Smooth muscle cell (in vitro differentiated cells): ENCODE data around the gene ABI2. TPM values are rescaled to one million over a fixed set of nuclear protein-coding genes. Genes with fewer than 3 reads are reported as not detected.

Source experiments
- DNase-seq: peaks from one replicate; lab custom pipeline; 2025; ENCODE audit not compliant: unreplicated experiment; lab: John Stamatoyannopoulos, UW
- H2AFZ ChIP-seq: fragments of 200-600 bp; sonication (generic); 2 replicates; pipeline ENCODE4 v1.6.0; 2016; ENCODE audit warnings: antibody characterized with exemption, low read depth, mild to moderate bottlenecking
- H3F3A ChIP-seq: fragments of 200-600 bp; sonication (generic); 2 replicates; pipeline ENCODE4 v1.6.0; 2017; ENCODE audit warnings: antibody characterized with exemption, low read depth
- H3K27ac ChIP-seq: fragments of 200-600 bp; sonication (generic); 2 replicates; pipeline ENCODE4 v1.5.1; 2016; ENCODE audit warnings: low read depth, mild to moderate bottlenecking
- H3K27me3 ChIP-seq: fragments of 200-600 bp; sonication (generic); 2 replicates; pipeline ENCODE4 v1.6.1; 2016; ENCODE audit warnings: low read depth, mild to moderate bottlenecking
- H3K36me3 ChIP-seq: fragments of 200-600 bp; sonication (generic); 2 replicates; pipeline ENCODE4 v1.5.1; 2016; ENCODE audit warnings: low read depth
- H3K4me1 ChIP-seq: fragments of 200-600 bp; sonication (generic); 2 replicates; pipeline ENCODE4 v1.5.1; 2016; ENCODE audit warnings: low read depth
- H3K4me2 ChIP-seq: fragments of 200-600 bp; sonication (generic); 2 replicates; pipeline ENCODE4 v1.6.0; 2016; ENCODE audit warnings: mild to moderate bottlenecking
- H3K4me3 ChIP-seq: fragments of 200-600 bp; sonication (generic); 2 replicates; pipeline ENCODE4 v1.5.1; 2016; ENCODE audit warnings: mild to moderate bottlenecking
- H3K79me2 ChIP-seq: fragments of 200-600 bp; sonication (generic); 2 replicates; pipeline ENCODE4 v1.6.0; 2016; ENCODE audit warnings: low read depth, mild to moderate bottlenecking
- H3K9ac ChIP-seq: fragments of 200-600 bp; sonication (generic); 2 replicates; pipeline ENCODE4 v1.6.0; 2016; ENCODE audit warnings: low read depth
- H3K9me3 ChIP-seq: fragments of 200-600 bp; sonication (generic); replicated peaks from 2 replicates; pipeline ENCODE4 v1.5.1; 2016; ENCODE audit warnings: low read depth
- H4K20me1 ChIP-seq: fragments of 200-600 bp; sonication (generic); 2 replicates; pipeline ENCODE4 v1.6.0; 2016; ENCODE audit warnings: low read depth
- CTCF ChIP-seq: fragments of 200-600 bp; sonication (generic); IDR thresholded peaks from 2 replicates; pipeline ENCODE4 v1.5.1; 2017; ENCODE audit warnings: borderline replicate concordance, mild to moderate bottlenecking, antibody characterized with exemption; ENCODE audit not compliant: insufficient read depth, poor library complexity, severe bottlenecking
- WGBS: methylation state at CpG from one replicate; pipeline ENCODE4 v1.1.7; 2016; ENCODE audit warnings: low lambda C conversion rate; 5-methylcytosine and 5-hydroxymethylcytosine counted together
- polyA plus RNA-seq: library from polyadenylated mRNA; unstranded; fragments of >200 nt; fragmentation: Nextera tagmentation; extraction: Ambion mirVana; gene quantifications from 2 replicates; pipeline ENCODE4 v1.2.1, GENCODE V29; 2016
- total RNA-seq: library from RNA; depleted of rRNA; stranded (reverse); fragments of >200 nt; gene quantifications from 2 replicates; pipeline ENCODE4 v1.2.3, GENCODE V29; 2014

Gene ABI2
- total and polyA plus RNA-seq, 2 experiments from 2014 or later: 25.5 to 34.2 TPM

DNA sequence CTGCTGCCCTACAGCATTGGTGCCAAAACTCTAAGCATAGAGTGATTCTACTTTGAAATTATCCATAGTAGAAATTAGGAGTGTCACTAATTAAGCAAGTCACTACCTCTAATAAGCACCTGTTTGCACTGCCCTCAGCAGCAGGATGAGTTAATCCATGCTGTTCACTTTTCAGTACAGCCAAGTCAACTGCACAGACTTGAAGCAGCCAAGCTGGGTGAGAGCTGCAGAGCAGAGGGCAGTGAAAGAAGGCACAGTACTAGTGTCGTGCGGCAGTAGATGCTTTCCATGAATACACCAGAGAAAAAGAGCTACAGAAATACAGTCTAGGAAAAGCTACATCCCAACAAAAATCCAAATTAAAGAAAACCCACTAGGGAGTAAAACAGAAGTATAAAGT is 108.3 kb downstream of the ABI2 start:
- no peak overlapping the region for H3K27ac ChIP-seq
- H3K4me2 ChIP-seq: no peak overlapping the region
- no peak overlapping the region for H2AFZ ChIP-seq
- no peak for DNase-seq
- no peaks in the 10 kb centered on the region for H3K9me3 ChIP-seq
- H3K36me3 ChIP-seq: no peaks in the 10 kb centered on the region
- no peak for TF ChIP-seq CTCF
- H3K4me3 ChIP-seq: no peak overlapping the region
- H3K9ac ChIP-seq: no peak overlapping the region
- no peaks in the 10 kb centered on the region for H3K4me1 ChIP-seq
- H3K79me2 ChIP-seq: peaks cover 14% of the 10 kb centered on the region
- peaks cover 43% of the 10 kb centered on the region for H4K20me1 ChIP-seq
- H3K27me3 ChIP-seq: no peaks in the 10 kb centered on the region
- 92% methylated on average over 2 of the region's 2 CpGs for WGBS
- H3F3A ChIP-seq: peaks cover 8% of the 10 kb centered on the region

GRCh38 chr2:203437511-203437910 is 109.3 kb downstream of the ABI2 start:
- no peak for DNase-seq
- Histone ChIP-seq H3K36me3 (no peaks in the 10 kb centered on the region), H3K27ac (no peak overlapping the region), H3K9me3 (no peaks in the 10 kb centered on the region), H3K27me3 (no peaks in the 10 kb centered on the region), H3F3A (peaks cover 14% of the 10 kb centered on the region), H3K79me2 (peaks cover 14% of the 10 kb centered on the region), H3K4me2 (no peak overlapping the region), H3K4me3 (no peak overlapping the region), H4K20me1 (peaks cover 35% of the 10 kb centered on the region), H3K4me1 (no peaks in the 10 kb centered on the region), H3K9ac (no peak overlapping the region), H2AFZ (no peak overlapping the region)
- 80% methylated on average over 4 of the region's 4 CpGs for WGBS
- no peak for TF ChIP-seq CTCF

DNA sequence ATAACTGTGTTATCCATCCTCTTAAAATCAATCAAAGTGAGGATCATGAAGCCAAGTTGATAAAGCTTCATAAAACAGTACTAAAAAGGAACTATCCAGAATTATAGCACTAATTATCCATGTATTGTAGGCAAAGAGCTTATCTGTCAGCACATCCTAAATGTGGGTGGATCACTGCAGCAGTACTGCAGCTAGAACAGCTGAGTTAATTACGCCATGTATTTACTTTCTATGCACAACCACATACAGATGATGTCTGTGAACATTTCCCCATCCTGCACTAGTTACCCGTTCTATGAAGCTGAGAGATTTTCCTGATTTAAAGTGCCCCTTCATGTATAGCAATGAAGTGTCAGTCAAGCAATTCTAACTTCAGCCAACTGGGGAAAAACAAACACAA is 110.3 kb downstream of the ABI2 start:
- no peaks in the 10 kb centered on the region for H3K9me3 ChIP-seq
- no peak overlapping the region for H3K4me3 ChIP-seq
- peaks cover 14% of the 10 kb centered on the region for H3F3A ChIP-seq
- TF ChIP-seq CTCF: no peak
- no peak overlapping the region for H3K4me2 ChIP-seq
- no peak for DNase-seq
- H3K9ac ChIP-seq: no peak overlapping the region
- H3K4me1 ChIP-seq: no peaks in the 10 kb centered on the region
- WGBS: 75% methylated on average over 2 of the region's 2 CpGs
- H3K79me2 ChIP-seq: peaks cover 14% of the 10 kb centered on the region
- no peak overlapping the region for H3K27ac ChIP-seq
- peaks cover 32% of the 10 kb centered on the region for H4K20me1 ChIP-seq
- no peaks in the 10 kb centered on the region for H3K36me3 ChIP-seq
- no peaks in the 10 kb centered on the region for H3K27me3 ChIP-seq
- H2AFZ ChIP-seq: no peak overlapping the region

DNA sequence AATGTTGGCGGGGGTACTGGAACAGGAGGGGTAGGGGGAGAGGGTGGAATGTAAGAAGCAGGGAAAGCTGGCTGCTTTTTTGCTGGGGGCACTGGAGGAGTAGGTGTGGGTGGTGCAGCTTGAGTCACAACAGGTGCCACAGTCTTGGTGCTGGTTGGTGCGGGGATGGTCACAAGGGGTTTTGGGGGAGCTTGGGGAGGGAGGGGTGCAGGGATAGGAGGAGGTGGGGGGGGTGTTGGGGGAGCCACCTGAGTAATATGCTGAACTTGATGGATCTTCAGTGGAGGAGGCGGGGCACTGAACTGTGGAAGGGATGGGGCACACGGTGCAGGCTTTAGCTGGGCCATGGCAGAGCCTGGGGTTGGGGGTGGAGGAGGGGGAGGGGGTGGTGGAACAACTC is 112.5 kb downstream of the ABI2 start:
- H3F3A ChIP-seq: peaks cover 14% of the 10 kb centered on the region
- no peak for DNase-seq
- no peak overlapping the region for H3K9ac ChIP-seq
- no peaks in the 10 kb centered on the region for H3K4me1 ChIP-seq
- H3K27ac ChIP-seq: no peak overlapping the region
- no peak for TF ChIP-seq CTCF
- H3K79me2 ChIP-seq: peaks cover 6% of the 10 kb centered on the region
- H3K4me3 ChIP-seq: no peak overlapping the region
- WGBS: 92% methylated on average over 2 of the region's 4 CpGs
- H3K4me2 ChIP-seq: no peak overlapping the region
- H3K27me3 ChIP-seq: no peaks in the 10 kb centered on the region
- peaks cover 3% of the 10 kb centered on the region for H3K36me3 ChIP-seq
- no peak overlapping the region for H2AFZ ChIP-seq
- peaks cover 30% of the 10 kb centered on the region for H4K20me1 ChIP-seq
- H3K9me3 ChIP-seq: no peaks in the 10 kb centered on the region
